CD4-positive, alpha-beta T cell (primary cell): ENCODE results near the gene ATP2B2. TPM values are rescaled to one million over a fixed set of nuclear protein-coding genes. Genes with fewer than 3 reads are reported as not detected.

Experiments
- ATAC-seq: fragments of 200-7000 bp; cut with Tn5 transposase; one replicate; pipeline ENCODE4 v1.10.0; 2022; ENCODE audit warnings: mild to moderate bottlenecking; ENCODE audit not compliant: poor library complexity
- CTCF ChIA-PET: fragments of 350-600 bp; sonication (Branson Sonifier 250); formaldehyde crosslinking; loops from one replicate; lab custom pipeline; 2021; ENCODE audit warnings: antibody characterized with exemption, inconsistent platforms; lab: Charles Lee
- POLR2A ChIA-PET: fragments of 350-600 bp; sonication (Branson Sonifier 250); formaldehyde crosslinking; loops from one replicate; lab custom pipeline; 2021; ENCODE audit warnings: antibody characterized with exemption, inconsistent platforms; lab: Charles Lee
- DNase-seq, 14 experiments: peaks; one replicate each; pipeline ENCODE4 v3.0.0-alpha.2; 2013 to 2020; ENCODE audit warnings: mixed read lengths in 2 of 14
- H3K27ac ChIP-seq, 2 donors: one replicate each; pipeline versions ENCODE4 v1.5.1 to v1.7.0; 2013; ENCODE audit warnings: low read length in 2 of 2, low read depth in 1 of 2, mild to moderate bottlenecking in 1 of 2
- H3K27me3 ChIP-seq, 2 experiments: 1 replicate in 1 of 2; 2 replicates in 1 of 2; pipeline versions ENCODE4 v1.6.1 to v1.7.0; 2013; ENCODE audit warnings: low read length in 2 of 2, control low read depth in 1 of 2, mild to moderate bottlenecking in 1 of 2, moderate library complexity in 1 of 2; ENCODE audit not compliant: insufficient read depth in 2 of 2, control insufficient read depth in 1 of 2
- H3K36me3 ChIP-seq: one replicate; pipeline ENCODE4 v1.6.1; 2013; ENCODE audit warnings: low read length, control low read depth; ENCODE audit not compliant: insufficient read depth
- H3K4me1 ChIP-seq: one replicate; pipeline ENCODE4 v1.6.1; 2013; ENCODE audit warnings: low read length, control low read depth; ENCODE audit not compliant: insufficient read depth
- H3K4me3 ChIP-seq: one replicate; pipeline ENCODE4 v1.5.1; 2013; ENCODE audit warnings: mild to moderate bottlenecking, low read length, moderate library complexity
- H3K9me3 ChIP-seq, 2 experiments: 1 replicate in 1 of 2; 2 replicates in 1 of 2; pipeline versions ENCODE4 v1.6.1 to v1.7.0; 2013; ENCODE audit warnings: low read length in 2 of 2, mild to moderate bottlenecking in 2 of 2, control low read depth in 1 of 2, moderate library complexity in 1 of 2; ENCODE audit not compliant: control insufficient read depth in 1 of 2, insufficient read depth in 1 of 2
- H3K27ac Mint-ChIP-seq: one replicate; pipeline ENCODE4 v1.8.0; 2020; ENCODE audit warnings: mixed read lengths
- H3K27me3 Mint-ChIP-seq: one replicate; pipeline ENCODE4 v1.8.0; 2021; ENCODE audit warnings: mixed read lengths
- H3K36me3 Mint-ChIP-seq: one replicate; pipeline ENCODE4 v1.8.0; 2021; ENCODE audit warnings: low read depth, mixed read lengths
- H3K4me1 Mint-ChIP-seq: one replicate; pipeline ENCODE4 v1.8.0; 2021; ENCODE audit warnings: low read depth, mixed read lengths
- H3K4me3 Mint-ChIP-seq: one replicate; pipeline ENCODE4 v1.8.0; 2020; ENCODE audit warnings: mild to moderate bottlenecking, mixed read lengths
- H3K9me3 Mint-ChIP-seq: one replicate; pipeline ENCODE4 v1.8.0; 2020; ENCODE audit warnings: mixed read lengths
- intact Hi-C, 2 experiments: fragments of 100-400 bp; cut with DNase I in 1 of 2; cut with micrococcal nuclease in 1 of 2; formaldehyde crosslinking; loops; one replicate each; pipeline versions ENCODE4 v1.15.1 to v1.9.0; 2023 to 2025; cut with DNase I, micrococcal nuclease
- total RNA-seq, 174 experiments: library from RNA in 2 of 174; stranded (reverse) in 2 of 174; gene quantifications; one replicate each; pipeline ENCODE4 v1.2.3 and lab custom pipeline; 2021 to 2026
- TF ChIP-seq, protein P1 (sequence below): fragments of 200-600 bp; IDR thresholded peaks from one replicate; pipeline ENCODE4 v1.8.0; 2022; ENCODE audit warnings: antibody characterized with exemption, mild to moderate bottlenecking

Gene ATP2B2
- total RNA-seq, 2 experiments from 2014 or later, result not detected

DNA sequence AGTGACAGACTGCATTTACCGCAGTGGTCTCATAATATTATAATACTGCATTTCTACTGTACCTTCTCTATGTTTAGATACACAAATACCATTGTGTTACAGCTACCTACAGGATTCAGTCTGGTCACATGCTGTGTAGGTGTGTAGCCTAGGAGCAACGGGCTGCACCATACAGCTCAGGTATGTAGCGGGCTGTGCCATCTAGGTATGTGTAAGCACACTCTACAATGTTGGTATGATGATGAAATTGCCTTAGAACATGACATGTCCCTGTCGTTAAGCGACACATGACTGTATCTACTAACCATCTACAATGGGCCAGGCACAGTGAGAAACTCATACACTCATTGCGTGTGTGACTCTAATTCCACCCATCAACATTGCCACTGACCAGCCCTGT lies 99.0 kb downstream of the ATP2B2 start:
- Histone ChIP-seq H3K36me3 (no peaks in the 10 kb centered on the region), H3K4me3 (no peak overlapping the region), H3K27ac (no peak overlapping the region), H3K4me1 (no peaks in the 10 kb centered on the region), H3K27me3 (no peaks in the 10 kb centered on the region), H3K9me3 (no peaks in the 10 kb centered on the region)
- DNase-seq, result no peak
- ChIA-PET POLR2A (no interaction called here), CTCF (no interaction called here)
- Mint-ChIP-seq H3K9me3 (no peaks in the 10 kb centered on the region), H3K27me3 (no peaks in the 10 kb centered on the region), H3K27ac (no peak overlapping the region), H3K4me1 (no peaks in the 10 kb centered on the region), H3K36me3 (no peaks in the 10 kb centered on the region), H3K4me3 (no peak overlapping the region)
- TF ChIP-seq, protein P1, sequence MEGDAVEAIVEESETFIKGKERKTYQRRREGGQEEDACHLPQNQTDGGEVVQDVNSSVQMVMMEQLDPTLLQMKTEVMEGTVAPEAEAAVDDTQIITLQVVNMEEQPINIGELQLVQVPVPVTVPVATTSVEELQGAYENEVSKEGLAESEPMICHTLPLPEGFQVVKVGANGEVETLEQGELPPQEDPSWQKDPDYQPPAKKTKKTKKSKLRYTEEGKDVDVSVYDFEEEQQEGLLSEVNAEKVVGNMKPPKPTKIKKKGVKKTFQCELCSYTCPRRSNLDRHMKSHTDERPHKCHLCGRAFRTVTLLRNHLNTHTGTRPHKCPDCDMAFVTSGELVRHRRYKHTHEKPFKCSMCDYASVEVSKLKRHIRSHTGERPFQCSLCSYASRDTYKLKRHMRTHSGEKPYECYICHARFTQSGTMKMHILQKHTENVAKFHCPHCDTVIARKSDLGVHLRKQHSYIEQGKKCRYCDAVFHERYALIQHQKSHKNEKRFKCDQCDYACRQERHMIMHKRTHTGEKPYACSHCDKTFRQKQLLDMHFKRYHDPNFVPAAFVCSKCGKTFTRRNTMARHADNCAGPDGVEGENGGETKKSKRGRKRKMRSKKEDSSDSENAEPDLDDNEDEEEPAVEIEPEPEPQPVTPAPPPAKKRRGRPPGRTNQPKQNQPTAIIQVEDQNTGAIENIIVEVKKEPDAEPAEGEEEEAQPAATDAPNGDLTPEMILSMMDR, result no peak
- no peak for ATAC-seq
- intact Hi-C loops, result no loop called here

DNA sequence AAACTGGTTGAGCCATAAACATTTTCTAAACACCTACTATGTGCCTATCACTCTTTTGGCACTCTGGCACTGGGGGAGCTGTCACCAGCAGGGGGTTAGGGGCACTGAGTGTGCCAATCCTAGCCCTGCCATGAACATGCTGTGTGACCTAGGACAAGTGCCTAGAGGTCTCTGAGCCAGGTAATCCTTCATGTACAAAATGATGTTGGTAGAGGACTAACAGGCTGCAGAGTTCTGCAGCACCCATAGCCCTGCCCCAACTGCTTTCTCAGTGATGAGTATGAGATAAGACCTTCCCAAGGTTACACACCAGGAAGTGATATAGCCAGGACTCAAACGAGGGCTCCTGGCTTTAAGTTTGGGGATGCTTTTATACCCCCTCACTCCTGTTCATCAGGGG lies 99.6 kb downstream of the ATP2B2 start:
- TF ChIP-seq, protein P1, result no peak
- H3K4me1 Mint-ChIP-seq, result no peaks in the 10 kb centered on the region
- H3K27ac Mint-ChIP-seq, result no peak overlapping the region
- ChIA-PET CTCF (no interaction called here), POLR2A (no interaction called here)
- intact Hi-C loops, result no loop called here
- H3K27me3 Mint-ChIP-seq, result no peaks in the 10 kb centered on the region
- DNase-seq (no peak), ATAC-seq (no peak)
- no peak overlapping the region for H3K4me3 Mint-ChIP-seq
- no peaks in the 10 kb centered on the region for H3K9me3 ChIP-seq
- H3K9me3 Mint-ChIP-seq, result no peaks in the 10 kb centered on the region
- H3K4me3 ChIP-seq, result no peak overlapping the region
- no peak overlapping the region for H3K27ac ChIP-seq
- no peaks in the 10 kb centered on the region for H3K27me3 ChIP-seq
- no peaks in the 10 kb centered on the region for H3K4me1 ChIP-seq
- no peaks in the 10 kb centered on the region for H3K36me3 Mint-ChIP-seq
- H3K36me3 ChIP-seq, result no peaks in the 10 kb centered on the region

DNA sequence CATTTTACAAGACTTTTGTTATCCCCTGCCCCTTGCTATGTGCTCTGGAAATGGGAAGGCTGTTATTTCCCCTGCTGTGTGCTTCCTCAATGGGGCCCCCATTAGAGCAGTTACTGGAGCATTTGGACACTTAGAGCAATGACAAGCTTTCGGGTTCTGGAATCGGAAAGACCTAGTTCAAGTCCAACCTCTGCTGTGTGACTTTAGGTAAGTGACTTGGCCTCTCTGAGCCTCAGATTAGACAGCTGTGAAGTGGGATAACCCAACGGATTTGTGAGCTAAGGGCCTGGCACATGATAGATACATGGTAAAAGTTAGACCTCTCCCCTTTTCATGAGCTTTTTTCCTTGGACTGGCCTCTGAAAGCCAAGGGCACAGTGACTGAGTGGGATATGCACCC lies 100.5 kb downstream of the ATP2B2 start:
- H3K27ac Mint-ChIP-seq, result no peak overlapping the region
- H3K4me3 Mint-ChIP-seq, result no peak overlapping the region
- ChIA-PET POLR2A (no interaction called here), CTCF (no interaction called here)
- H3K27me3 Mint-ChIP-seq, result no peaks in the 10 kb centered on the region
- no peak overlapping the region for H3K27ac ChIP-seq
- H3K9me3 ChIP-seq, result no peaks in the 10 kb centered on the region
- no peak for ATAC-seq
- H3K36me3 Mint-ChIP-seq, result no peaks in the 10 kb centered on the region
- H3K36me3 ChIP-seq, result no peaks in the 10 kb centered on the region
- no peaks in the 10 kb centered on the region for H3K4me1 Mint-ChIP-seq
- H3K4me3 ChIP-seq, result no peak overlapping the region
- H3K9me3 Mint-ChIP-seq, result no peaks in the 10 kb centered on the region
- H3K4me1 ChIP-seq, result no peaks in the 10 kb centered on the region
- H3K27me3 ChIP-seq, result no peaks in the 10 kb centered on the region
- intact Hi-C loops, result no loop called here
- no peak for DNase-seq
- TF ChIP-seq, protein P1, result no peak
